Iris pigment epithelial cell (primary cell): ENCODE measurements around the gene PRKCE.

Source experiments
- DNase-seq: peaks from one replicate; pipeline ENCODE4 v3.0.0-alpha.2; 2011; ENCODE audit warnings: low read depth

The PRKCE gene

GRCh38 chr2:46227674-46228289, 576.3 kb downstream of the PRKCE start:
- no peak for DNase-seq

GRCh38 chr2:46229134-46230063, 577.9 kb downstream of the PRKCE start:
- peak; percentile 54 for DNase-seq

GRCh38 chr2:46230115-46230571, 578.7 kb downstream of the PRKCE start:
- DNase-seq: no peak

- DNase-seq: no peak
Observed at GRCh38 chr2:46230677-46231425, 579.4 kb downstream of the PRKCE start.

GRCh38 chr2:46231721-46232120, 580.2 kb downstream of the PRKCE start:
- no peak for DNase-seq

GRCh38 chr2:46232860-46233259, 581.4 kb downstream of the PRKCE start:
- DNase-seq: peak; percentile 28

- no peak for DNase-seq
Observed at GRCh38 chr2:46236006-46236875, 584.8 kb downstream of the PRKCE start.

GRCh38 chr2:46236876-46237859, 585.7 kb downstream of the PRKCE start:
- no peak for DNase-seq
